Vagina (tissue), 2 donors: ENCODE results near the gene MGLL. TPM values are rescaled to one million over a fixed set of nuclear protein-coding genes. Genes with fewer than 3 reads are reported as not detected.

Source experiments
- DNase-seq, 2 donors: peaks; one replicate each; pipeline ENCODE4 v3.0.0-alpha.2; 2017; ENCODE audit errors: extremely low spot score in 2 of 2
- H3K27ac ChIP-seq: fragments of 200-600 bp; sonication (generic); one replicate; pipeline ENCODE4 v1.5.1; 2019
- H3K27me3 ChIP-seq: fragments of 200-600 bp; sonication (generic); one replicate; pipeline ENCODE4 v1.5.1; 2019
- H3K36me3 ChIP-seq, 2 donors: fragments of 200-600 bp; sonication (generic); one replicate each; pipeline ENCODE4 v1.5.1; 2017 to 2019
- H3K4me1 ChIP-seq: fragments of 200-600 bp; sonication (generic); one replicate; pipeline ENCODE4 v1.5.1; 2019
- H3K4me3 ChIP-seq, 2 donors: fragments of 200-600 bp; sonication (generic); 1 replicate in 1 of 2; 2 replicates in 1 of 2; pipeline ENCODE4 v1.5.1; 2016 to 2019
- H3K9me3 ChIP-seq: fragments of 200-600 bp; sonication (generic); one replicate; pipeline ENCODE4 v1.5.1; 2019
- CTCF ChIP-seq, 3 experiments: fragments of 450-650 bp in 2 of 3; fragments of 200-600 bp in 1 of 3; sonication (generic) in 1 of 3; IDR thresholded peaks; one replicate each; pipeline ENCODE4 v1.5.1; 2017 to 2019; ENCODE audit warnings: antibody characterized with exemption in 3 of 3, mild to moderate bottlenecking in 2 of 3, moderate library complexity in 2 of 3
- POLR2A ChIP-seq, 2 donors: fragments of 450-650 bp; IDR thresholded peaks; one replicate each; pipeline ENCODE4 v1.6.1; 2017; ENCODE audit warnings: antibody characterized with exemption in 2 of 2, mild to moderate bottlenecking in 2 of 2, moderate library complexity in 2 of 2
- POLR2AphosphoS5 ChIP-seq, 2 donors: sonication (generic); formaldehyde crosslinking; IDR thresholded peaks; one replicate each; pipeline ENCODE4 v1.9.0; 2017; ENCODE audit warnings: antibody characterized with exemption in 2 of 2, mild to moderate bottlenecking in 2 of 2, low read depth in 1 of 2; ENCODE audit not compliant: insufficient read depth in 1 of 2
- intact Hi-C: fragments of 100-400 bp; cut with DNase I; formaldehyde crosslinking; loops from one replicate; pipeline ENCODE4 v1.15.1; 2023
- total RNA-seq: library from RNA; depleted of rRNA; stranded (reverse); fragments of >200 nt; gene quantifications from one replicate; pipeline ENCODE4 v1.2.3, GENCODE V29; 2016

Gene MGLL
- total RNA-seq, 1 donor from 2014 or later, result 35.6 TPM

GRCh38 chr3:127791221-127791913, 30.9 kb downstream of the MGLL start:
- peak overlapping the region; percentile 65 for H3K27ac ChIP-seq
- H3K4me3 ChIP-seq, result no peak overlapping the region
- no peak for TF ChIP-seq POLR2AphosphoS5 (IDR thresholded peaks at IDR 0.05; ENCODE audit: insufficient read depth in 1 of 2, low read depth in 1 of 2)
- TF ChIP-seq CTCF (IDR thresholded peaks at IDR 0.05), result no peak
- TF ChIP-seq POLR2A (IDR thresholded peaks at IDR 0.05), result no peak
- no peaks in the 10 kb centered on the region for H3K9me3 ChIP-seq
- no peak for DNase-seq
- no peaks in the 10 kb centered on the region for H3K36me3 ChIP-seq
- intact Hi-C loops, result no loop called here
- peaks cover 55% of the 10 kb centered on the region for H3K4me1 ChIP-seq
- no peaks in the 10 kb centered on the region for H3K27me3 ChIP-seq

GRCh38 chr3:127790882-127791183, 31.5 kb downstream of the MGLL start:
- Histone ChIP-seq H3K36me3 (no peaks in the 10 kb centered on the region), H3K9me3 (no peaks in the 10 kb centered on the region), H3K27me3 (no peaks in the 10 kb centered on the region), H3K4me3 (no peak overlapping the region), H3K4me1 (peaks cover 61% of the 10 kb centered on the region), H3K27ac (peak overlapping the region; percentile 65)
- no peak for DNase-seq
- intact Hi-C loops, result no loop called here
- no peak for TF ChIP-seq POLR2A (IDR thresholded peaks at IDR 0.05)
- TF ChIP-seq POLR2AphosphoS5 (IDR thresholded peaks at IDR 0.05; ENCODE audit: insufficient read depth in 1 of 2, low read depth in 1 of 2), result no peak
- no peak for TF ChIP-seq CTCF (IDR thresholded peaks at IDR 0.05)

GRCh38 chr3:127789990-127790881, 32.1 kb downstream of the MGLL start:
- Histone ChIP-seq H3K4me1 (peaks cover 66% of the 10 kb centered on the region), H3K9me3 (no peaks in the 10 kb centered on the region), H3K27ac (peak overlapping the region; percentile 65), H3K36me3 (no peaks in the 10 kb centered on the region), H3K27me3 (no peaks in the 10 kb centered on the region), H3K4me3 (no peak overlapping the region)
- intact Hi-C loops, result no loop called here
- no peak for TF ChIP-seq POLR2A (IDR thresholded peaks at IDR 0.05)
- TF ChIP-seq CTCF (IDR thresholded peaks at IDR 0.05), result no peak
- TF ChIP-seq POLR2AphosphoS5 (IDR thresholded peaks at IDR 0.05; ENCODE audit: insufficient read depth in 1 of 2, low read depth in 1 of 2), result no peak
- DNase-seq, result no peak

GRCh38 chr3:127789051-127789450, 33.3 kb downstream of the MGLL start:
- Histone ChIP-seq H3K4me1 (peaks cover 73% of the 10 kb centered on the region), H3K4me3 (no peak overlapping the region), H3K27me3 (no peaks in the 10 kb centered on the region), H3K9me3 (no peaks in the 10 kb centered on the region), H3K27ac (no peak overlapping the region), H3K36me3 (no peaks in the 10 kb centered on the region)
- no peak for DNase-seq
- TF ChIP-seq CTCF (IDR thresholded peaks at IDR 0.05) (no peak), POLR2AphosphoS5 (IDR thresholded peaks at IDR 0.05; ENCODE audit: insufficient read depth in 1 of 2, low read depth in 1 of 2) (no peak), POLR2A (IDR thresholded peaks at IDR 0.05) (no peak)
- intact Hi-C loops, result no loop called here

- peaks cover 70% of the 10 kb centered on the region for H3K4me1 ChIP-seq
- H3K36me3 ChIP-seq, result no peaks in the 10 kb centered on the region
- no peaks in the 10 kb centered on the region for H3K27me3 ChIP-seq
- no peak overlapping the region for H3K4me3 ChIP-seq
- H3K27ac ChIP-seq, result peak overlapping the region; percentile 67
- TF ChIP-seq CTCF (IDR thresholded peaks at IDR 0.05), result no peak
- no peak for TF ChIP-seq POLR2A (IDR thresholded peaks at IDR 0.05)
- no peak for DNase-seq
- intact Hi-C loops, result no loop called here
- no peaks in the 10 kb centered on the region for H3K9me3 ChIP-seq
These were observed 33.8 kb downstream of the MGLL start for GRCh38 chr3:127788451-127788909.
